NCI-H446 treated with DMSO at 0.1 percent for 48 hours (cell line): ENCODE data around the gene PDZD7.

ENCODE experiments used
- DNase-seq: peaks from one replicate; lab custom pipeline; 2025; lab: John Stamatoyannopoulos, UW

The PDZD7 gene

DNA sequence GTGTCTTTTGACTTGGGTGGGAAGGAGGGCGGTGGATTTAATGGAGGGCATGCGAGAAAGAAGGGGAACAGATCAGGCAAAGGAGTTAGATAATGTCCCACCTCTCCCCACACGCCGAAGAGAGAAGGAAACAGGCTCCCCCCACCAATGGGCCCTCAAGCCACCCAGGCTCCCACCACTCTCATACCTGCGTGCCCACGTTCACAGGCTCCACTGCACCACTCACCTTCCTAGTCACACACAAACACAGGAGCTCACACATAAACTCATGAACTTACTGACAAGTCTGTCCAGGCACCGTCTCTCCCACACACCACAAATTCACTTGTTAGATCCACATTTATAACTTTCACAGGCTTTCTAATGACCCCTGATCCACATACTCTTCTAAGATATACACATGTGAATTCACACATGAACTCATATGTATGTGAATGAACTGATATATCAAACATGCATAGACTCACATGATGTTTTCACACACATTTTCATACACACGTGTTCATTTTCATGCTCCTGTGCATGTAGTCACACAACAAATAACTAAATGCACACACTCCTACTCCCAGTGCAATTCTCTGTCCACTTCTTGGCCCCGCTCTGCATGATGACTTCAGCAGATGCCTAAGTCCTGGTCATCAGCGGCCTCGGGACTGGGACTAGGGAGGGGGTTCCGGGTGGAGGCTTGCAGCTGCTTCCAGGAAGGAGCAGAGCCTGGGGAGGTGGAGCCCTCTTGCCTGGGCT is 29.8 kb downstream of the PDZD7 start:
- no peak for DNase-seq

- no peak for DNase-seq
Measured at GRCh38 chr10:101000127-101000914, 30.6 kb downstream of the PDZD7 start.

- DNase-seq, result no peak
Measured at GRCh38 chr10:100999742-101000126, 31.2 kb downstream of the PDZD7 start, which contains the start of gene LZTS2. Gene LZTS2 (plus strand): TSS chr10:100999808. CDS start chr10:101002539, 2,731 bp downstream.

GRCh38 chr10:100998991-100999741 is 31.8 kb downstream of the PDZD7 start:
- DNase-seq, result no peak

DNA sequence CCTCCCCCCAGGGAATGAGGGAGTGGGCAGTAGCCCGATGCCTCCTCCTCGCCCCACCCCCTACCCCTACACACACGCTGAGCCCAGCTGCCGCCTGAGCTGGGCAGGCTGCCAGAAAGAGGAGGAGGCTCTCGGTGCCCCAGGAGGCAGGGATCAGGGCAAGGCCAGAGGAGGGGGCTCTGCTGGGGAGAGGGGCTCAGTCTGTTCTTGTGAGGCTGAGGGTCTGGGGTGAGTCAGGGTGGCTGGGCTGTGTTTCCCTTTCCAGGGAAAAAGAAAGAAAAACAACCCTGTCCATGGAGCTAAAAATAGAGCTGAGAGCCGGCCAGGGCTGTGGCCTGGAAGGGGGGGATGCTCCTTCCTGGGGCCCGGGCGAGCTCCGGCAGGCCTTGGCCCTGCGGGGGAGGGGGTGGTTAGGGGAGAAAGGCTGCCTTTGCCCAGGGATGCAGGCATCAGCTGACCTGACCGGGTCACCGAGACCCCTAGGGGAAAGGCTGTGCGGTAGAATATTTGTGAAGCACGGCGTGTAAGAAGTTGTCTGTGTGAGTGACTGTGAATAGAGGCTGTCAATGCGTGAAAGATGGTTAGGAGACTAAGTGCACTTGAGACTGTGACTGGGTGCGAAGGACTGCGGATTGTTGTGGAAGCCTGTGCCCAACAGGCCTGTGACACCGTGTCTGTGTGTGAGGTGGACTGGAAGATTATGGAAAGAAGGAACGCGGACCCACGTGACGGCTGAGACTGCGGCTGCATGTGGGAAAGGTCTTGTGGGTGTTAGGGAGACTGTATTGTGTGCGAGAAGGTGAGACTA is 32.5 kb downstream of the PDZD7 start:
- peak; percentile 62 for DNase-seq

DNA sequence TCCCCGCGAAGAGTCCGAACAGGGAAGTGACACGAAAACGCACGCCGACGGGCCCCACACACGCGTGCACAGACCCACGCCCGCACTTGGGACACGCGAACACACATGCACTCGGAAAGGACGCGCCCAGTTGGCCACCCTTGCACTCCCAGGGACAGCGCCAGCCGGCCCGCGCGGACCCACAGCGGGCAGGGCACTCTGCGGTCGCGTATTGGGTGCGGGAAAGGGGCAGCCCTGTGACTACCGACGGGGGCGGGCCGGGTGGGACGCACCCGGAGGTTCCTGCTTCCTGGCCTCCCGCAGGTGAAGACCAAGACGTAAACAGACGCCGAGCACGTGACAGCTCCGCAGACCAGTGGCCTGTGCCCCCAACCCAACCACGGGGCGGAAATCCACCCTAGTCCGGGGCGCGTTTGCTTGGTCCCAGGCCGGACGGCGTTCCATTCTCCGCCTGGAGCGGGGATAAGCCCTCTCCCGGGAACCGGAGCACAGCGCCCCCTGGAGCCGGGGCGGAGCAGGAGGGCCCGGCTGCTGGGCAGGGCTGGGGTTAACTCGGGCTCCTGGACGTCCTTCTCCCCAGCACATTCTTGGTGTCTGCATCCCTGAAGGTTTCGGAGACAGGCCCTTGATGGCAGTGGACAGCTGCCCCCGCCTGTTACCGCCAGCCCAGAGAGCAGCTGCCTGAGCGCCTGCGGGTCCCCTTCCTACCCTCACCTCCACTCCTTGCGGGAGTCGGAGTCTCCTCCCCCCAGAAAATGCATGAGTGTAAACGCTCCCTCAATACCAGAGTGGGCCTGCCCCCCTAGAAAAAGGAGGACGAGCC is 33.4 kb downstream of the PDZD7 start:
- peak; percentile 21 for DNase-seq

DNA sequence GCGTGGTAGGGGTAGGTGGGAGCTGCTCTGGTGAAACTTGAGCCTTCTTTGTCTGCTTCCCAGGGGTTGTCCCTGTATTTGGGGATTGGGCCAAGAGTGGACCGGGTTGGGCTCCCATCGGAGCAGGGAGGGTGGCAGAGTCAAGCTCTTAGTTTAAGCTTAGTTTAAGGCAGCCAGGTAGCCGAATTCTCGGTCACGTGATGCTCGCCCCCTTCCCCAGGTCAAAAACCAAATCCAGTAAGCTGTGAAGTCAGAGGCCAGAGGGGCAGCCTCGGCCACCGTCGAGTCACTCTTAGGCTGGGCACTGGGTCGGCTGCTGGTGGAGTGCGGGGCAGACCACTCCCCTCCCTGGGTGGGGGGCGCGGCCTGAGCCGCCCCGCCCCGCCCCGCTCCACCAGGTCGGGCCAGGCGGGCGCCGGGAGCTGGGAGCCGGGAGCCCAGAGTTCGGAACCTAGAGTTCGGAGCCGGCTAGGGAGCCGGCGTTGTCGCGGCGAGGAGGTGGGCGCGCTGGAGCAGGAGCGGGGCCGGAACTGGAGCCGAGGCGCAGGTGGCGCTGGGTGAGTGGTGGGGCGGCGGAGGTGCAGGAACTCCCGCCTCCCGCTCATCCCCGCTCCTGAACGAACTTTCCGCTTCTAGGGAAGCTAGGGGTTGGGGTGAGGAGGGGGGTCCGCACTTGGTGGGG is 34.1 kb downstream of the PDZD7 start:
- no peak for DNase-seq

GRCh38 chr10:100995181-100995580 is 35.7 kb downstream of the PDZD7 start:
- no peak for DNase-seq

DNA sequence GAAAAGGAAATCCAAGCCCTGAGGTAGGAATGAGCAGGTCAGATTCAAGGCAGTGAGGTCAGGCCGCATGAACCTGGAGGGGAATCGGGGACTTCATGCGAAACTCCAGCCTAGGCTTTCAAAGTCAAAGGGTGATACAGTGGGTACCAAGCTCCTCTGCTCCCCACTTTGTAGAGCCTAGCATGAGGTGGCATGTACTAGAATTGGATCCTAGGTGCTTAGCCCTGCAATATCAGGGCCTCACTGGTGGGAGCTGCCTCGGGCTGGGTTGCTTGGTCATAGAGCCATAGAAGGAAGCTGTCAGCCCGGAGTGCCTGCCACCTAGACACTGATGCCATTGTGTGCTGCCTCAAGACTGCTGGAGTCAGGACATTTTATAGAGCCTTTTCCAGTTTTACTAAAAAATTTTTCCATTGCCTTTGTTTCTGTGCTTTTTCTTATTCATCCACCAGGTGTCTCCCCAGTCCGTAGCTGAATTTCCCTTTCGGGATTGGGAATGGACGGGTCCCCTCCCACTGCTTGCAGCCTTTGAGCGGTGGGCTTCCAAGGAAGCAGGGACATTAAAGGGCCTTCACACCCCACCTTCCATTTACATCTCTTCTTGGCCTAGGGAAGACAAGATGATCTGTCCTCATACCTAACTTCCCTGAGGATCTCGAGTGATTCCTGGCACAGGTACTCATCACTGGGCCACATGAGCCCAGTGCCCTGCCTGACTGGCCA is 36.8 kb downstream of the PDZD7 start:
- DNase-seq, result no peak

DNA sequence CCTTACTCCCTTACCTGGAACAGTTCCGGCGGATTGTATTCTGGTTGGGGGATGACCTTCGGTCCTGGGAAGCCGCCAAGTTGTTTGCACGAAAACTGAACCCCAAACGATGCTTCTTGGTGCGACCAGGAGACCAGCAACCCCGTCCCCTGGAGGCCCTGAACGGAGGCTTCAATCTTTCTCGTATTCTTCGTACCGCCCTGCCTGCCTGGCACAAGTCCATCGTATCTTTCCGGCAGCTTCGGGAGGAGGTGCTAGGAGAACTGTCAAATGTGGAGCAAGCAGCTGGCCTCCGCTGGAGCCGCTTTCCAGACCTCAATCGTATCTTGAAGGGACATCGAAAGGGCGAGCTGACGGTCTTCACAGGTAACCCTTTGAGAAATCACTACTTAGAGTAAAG is 41.8 kb downstream of the PDZD7 start:
- DNase-seq, result no peak

- DNase-seq, result no peak
Measured at GRCh38 chr10:100988166-100988565, 42.8 kb downstream of the PDZD7 start.

- DNase-seq, result no peak
Measured at GRCh38 chr10:100987685-100988049, 43.3 kb downstream of the PDZD7 start.

DNA sequence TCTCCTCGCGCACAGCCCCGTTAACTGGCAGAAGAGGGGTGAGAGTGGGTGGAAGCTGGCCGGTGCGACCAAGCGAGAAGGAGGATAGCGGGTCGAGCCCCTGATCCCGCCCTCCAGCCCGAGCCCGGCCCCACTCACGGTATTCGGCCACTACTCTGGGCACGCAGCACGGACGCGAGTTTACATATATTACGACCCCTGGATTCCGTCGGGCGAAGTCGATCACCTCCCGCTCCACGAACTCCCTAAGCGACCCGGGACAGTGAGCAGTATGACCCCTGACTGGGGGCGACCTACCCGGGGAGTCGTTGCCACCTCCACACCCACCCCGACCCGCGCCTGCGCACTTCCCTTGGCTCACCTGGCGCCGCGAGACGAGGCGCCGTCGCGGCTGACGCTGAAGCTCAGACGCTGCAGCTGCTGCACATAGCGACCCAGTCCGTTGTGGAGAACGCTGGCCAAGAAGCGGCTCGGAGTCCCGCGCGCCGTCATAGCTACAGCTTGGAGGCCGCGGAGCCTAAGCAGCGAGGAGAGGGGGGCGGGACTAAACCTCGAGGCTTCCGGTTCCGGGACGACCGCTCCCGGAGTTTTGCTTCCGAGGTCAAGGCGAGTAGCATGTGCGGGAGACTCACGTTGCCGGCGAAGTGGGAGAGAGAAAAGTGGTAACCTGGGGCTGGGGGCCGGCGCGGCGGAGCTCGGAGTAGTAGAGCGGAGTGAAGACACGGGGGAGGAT is 43.8 kb downstream of the PDZD7 start, which contains the start of the genes MRPL43 and TWNK:
Gene MRPL43 (minus strand): TSS at position 546 of the 733 bp plus-strand sequence. CDS start 54 bp downstream, at position 492.
Gene TWNK (plus strand): TSS at position 592 of the 733 bp plus-strand sequence. CDS start 668 bp downstream, outside the sequence.
- DNase-seq, result peak; percentile 21

GRCh38 chr10:100986623-100986951 is 44.3 kb downstream of the PDZD7 start:
- no peak for DNase-seq

DNA sequence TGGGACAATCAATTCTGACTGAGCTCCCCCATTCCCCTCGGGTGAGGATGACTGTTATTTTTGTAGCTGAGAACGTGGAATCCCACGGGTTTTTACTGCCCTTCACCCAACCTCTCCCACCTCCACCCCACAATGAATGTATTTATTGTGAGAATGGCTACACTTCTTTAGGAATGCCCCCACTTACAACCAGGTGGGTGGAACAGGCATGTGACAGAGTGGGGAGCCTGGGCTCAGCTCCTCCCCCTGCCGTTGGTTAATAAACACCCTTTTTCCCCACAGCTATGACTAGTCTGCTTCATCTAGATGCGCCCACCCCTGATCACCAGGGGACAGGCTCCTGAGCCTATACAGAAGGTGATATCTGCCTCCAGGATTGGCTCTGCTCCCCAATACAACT is 45.6 kb downstream of the PDZD7 start:
- no peak for DNase-seq

DNA sequence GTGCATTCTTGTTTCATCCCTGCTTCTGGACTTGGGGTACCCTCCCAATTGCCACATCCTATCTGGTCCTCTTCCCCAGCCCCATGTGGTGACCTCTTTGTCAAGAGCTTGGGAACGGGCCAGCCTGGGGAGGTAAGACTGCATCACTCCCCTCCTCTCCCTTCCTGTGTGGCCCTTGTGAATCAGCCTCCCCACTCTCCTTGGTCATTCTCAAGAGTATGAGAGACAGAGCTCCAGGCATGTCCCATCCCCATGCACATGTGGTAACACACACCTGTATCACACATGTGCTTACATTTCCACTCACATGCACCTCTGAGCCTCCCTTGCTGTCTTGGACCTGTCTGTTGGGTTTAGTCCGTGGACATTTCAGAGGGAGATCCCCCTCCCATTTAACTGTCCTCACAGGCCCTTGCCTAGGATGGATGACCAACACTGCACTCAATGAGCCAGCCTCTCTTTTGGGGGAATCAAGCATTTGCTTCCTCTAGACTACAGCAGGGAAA is 46.2 kb downstream of the PDZD7 start:
- no peak for DNase-seq

DNA sequence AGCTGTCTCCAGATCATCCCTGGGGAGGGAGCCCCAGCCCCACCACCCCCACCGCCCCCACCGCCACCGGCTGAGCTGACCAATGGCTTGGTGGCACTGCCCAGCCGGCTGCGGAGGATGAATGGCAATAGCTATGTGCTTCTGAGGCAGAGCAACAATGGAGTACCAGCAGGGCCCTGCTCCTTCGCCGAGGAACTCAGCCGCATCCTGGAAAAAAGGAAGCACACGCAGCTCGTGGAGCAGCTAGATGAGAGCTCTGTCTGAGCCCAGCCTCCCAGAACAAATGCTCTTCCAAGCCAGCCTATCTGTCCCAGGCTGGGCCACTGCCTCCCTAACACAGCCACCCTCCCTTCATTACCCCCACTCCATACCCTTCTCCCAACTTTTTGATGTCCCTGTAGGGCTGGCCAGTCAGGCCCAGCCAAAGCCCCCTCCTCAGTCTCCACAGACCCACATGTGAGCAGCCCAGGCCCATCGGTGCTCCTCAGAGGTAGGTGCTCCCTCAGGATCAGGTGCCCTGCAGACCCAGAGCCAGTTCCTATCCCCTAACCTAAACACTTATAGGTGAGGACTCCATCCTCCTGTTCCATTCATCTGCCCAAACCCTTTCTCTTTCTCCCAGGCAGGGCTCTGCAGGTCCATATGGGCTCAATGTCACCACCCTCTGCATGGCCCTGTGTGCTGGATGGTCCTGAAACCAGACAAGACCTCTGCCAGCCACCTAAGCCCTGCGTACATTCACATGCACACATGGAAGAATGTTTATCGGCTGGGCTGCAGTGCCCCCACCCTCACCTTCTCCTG is 46.9 kb downstream of the PDZD7 start:
- no peak for DNase-seq
